SK-N-SH (cell line): ENCODE data around the gene GNA14. TPM values are rescaled to one million over a fixed set of nuclear protein-coding genes. Genes with fewer than 3 reads are reported as not detected.
"Not testable (repeated sequence)": the region's sequence is repeated elsewhere in the genome, so short reads cannot be mapped to it uniquely, and the experiment has no call there.

Experiments
- CTCF ChIA-PET: fragments of 300-600, 350-600 bp; formaldehyde crosslinking; extraction: SDS; loops from one replicate; lab custom pipeline; 2021; lab: Yijun Ruan, JAX
- POLR2A ChIA-PET: fragments of 350-600 bp; sonication (Branson Sonifier 250); formaldehyde crosslinking; extraction: SDS; loops from one replicate; lab custom pipeline; 2020; ENCODE audit warnings: antibody characterized with exemption, inconsistent platforms; lab: Yijun Ruan, JAX
- DNase-seq: peaks from one replicate; pipeline ENCODE4 v3.0.0; 2012
- H2AFZ ChIP-seq: fragments of 200-600 bp; sonication (generic); 2 replicates; pipeline ENCODE4 v1.8.1; 2016; ENCODE audit warnings: antibody characterized with exemption, mild to moderate bottlenecking, low read depth
- H3F3A ChIP-seq: fragments of 200-600 bp; sonication (generic); replicated peaks from 2 replicates; pipeline ENCODE3; 2016; ENCODE audit warnings: antibody characterized with exemption, mild to moderate bottlenecking; ENCODE audit not compliant: insufficient read depth
- H3K27ac ChIP-seq, 2 experiments: fragments of 200-500 bp in 1 of 2; fragments of 200-600 bp in 1 of 2; sonication (Bioruptor generic) in 1 of 2; sonication (generic), shearing (Covaris generic) in 1 of 2; 2 replicates each; pipeline versions ENCODE4 v1.5.1 to v1.6.1; 2014 to 2016; ENCODE audit warnings: low read depth in 2 of 2, inconsistent platforms in 1 of 2, low read length in 1 of 2, mild to moderate bottlenecking in 1 of 2, mixed read lengths in 1 of 2
- H3K27me3 ChIP-seq: fragments of 200-600 bp; sonication (generic), shearing (Covaris generic); 2 replicates; pipeline ENCODE4 v1.6.1; 2016; ENCODE audit warnings: mixed run types; ENCODE audit not compliant: insufficient read depth
- H3K36me3 ChIP-seq, 2 experiments: fragments of 200-500 bp in 1 of 2; fragments of 200-600 bp in 1 of 2; sonication (Bioruptor generic) in 1 of 2; sonication (generic) in 1 of 2; replicated peaks in 1 of 2; 2 replicates each; pipeline versions ENCODE3 to v1.5.1; 2014 to 2016; ENCODE audit warnings: low read length in 1 of 2, mild to moderate bottlenecking in 1 of 2; ENCODE audit not compliant: insufficient read depth in 2 of 2, control insufficient read depth in 1 of 2
- H3K4me1 ChIP-seq, 2 experiments: fragments of 200-500 bp in 1 of 2; fragments of 200-600 bp in 1 of 2; sonication (Bioruptor generic) in 1 of 2; sonication (generic), shearing (Covaris generic) in 1 of 2; 2 replicates each; pipeline versions ENCODE4 v1.5.1 to v1.6.1; 2014 to 2016; ENCODE audit warnings: low read depth in 1 of 2, low read length in 1 of 2, mixed run types in 1 of 2; ENCODE audit not compliant: insufficient read depth in 2 of 2, control insufficient read depth in 1 of 2
- H3K4me2 ChIP-seq: fragments of 200-600 bp; sonication (generic), shearing (Covaris generic); 2 replicates; pipeline ENCODE4 v1.6.1; 2017; ENCODE audit warnings: mixed run types
- H3K4me3 ChIP-seq, 2 experiments: fragments of 200-500 bp in 1 of 2; fragments of 200-600 bp in 1 of 2; sonication (Bioruptor generic) in 1 of 2; sonication (generic), shearing (Covaris generic) in 1 of 2; 2 replicates each; pipeline versions ENCODE4 v1.5.1 to v1.8.1; 2014 to 2016; ENCODE audit warnings: low read depth in 2 of 2, inconsistent platforms in 1 of 2, low read length in 1 of 2, mild to moderate bottlenecking in 1 of 2, mixed read lengths in 1 of 2, moderate library complexity in 1 of 2
- H3K79me2 ChIP-seq: fragments of 200-600 bp; sonication (generic); 2 replicates; pipeline ENCODE4 v1.8.1; 2017; ENCODE audit warnings: mild to moderate bottlenecking; ENCODE audit not compliant: insufficient read depth
- H3K9ac ChIP-seq: fragments of 200-600 bp; sonication (generic); 2 replicates; pipeline ENCODE4 v1.6.1; 2017; ENCODE audit warnings: mixed run types
- H3K9me2 ChIP-seq: fragments of 200-600 bp; sonication (generic); 2 replicates; pipeline ENCODE4 v1.6.1; 2017; ENCODE audit warnings: mixed run types
- H3K9me3 ChIP-seq: fragments of 200-600 bp; sonication (generic); 2 replicates; pipeline ENCODE4 v1.6.1; 2017; ENCODE audit warnings: mixed run types, mild to moderate bottlenecking, moderate library complexity
- H4K20me1 ChIP-seq: fragments of 200-600 bp; sonication (generic); 2 replicates; pipeline ENCODE4 v1.6.1; 2017; ENCODE audit warnings: mild to moderate bottlenecking, mixed run types; ENCODE audit not compliant: insufficient read depth
- GATA2 ChIP-seq: sonication (generic); formaldehyde crosslinking; IDR thresholded peaks from 2 replicates; pipeline ENCODE4 v1.5.0; 2020; ENCODE audit warnings: mild to moderate bottlenecking, missing genetic modification reagents
- NFIC ChIP-seq: IDR thresholded peaks from 2 replicates; pipeline ENCODE4 v1.4.0; 2012; ENCODE audit warnings: borderline replicate concordance
- POLR2AphosphoS5 ChIP-seq: IDR thresholded peaks from 2 replicates; pipeline ENCODE4 v1.6.1; 2012; ENCODE audit warnings: low read depth, low read length
- RFX5 ChIP-seq: IDR thresholded peaks from 2 replicates; pipeline ENCODE4 v1.6.1; 2012; ENCODE audit warnings: mild to moderate bottlenecking, improper control_type of control experiment, low read length
- SMC3 ChIP-seq: IDR thresholded peaks from 2 replicates; pipeline ENCODE4 v1.6.1; 2012; ENCODE audit warnings: low read depth, low read length, improper control_type of control experiment
- TAF1 ChIP-seq: IDR thresholded peaks from 2 replicates; pipeline ENCODE4 v1.6.1; 2012; ENCODE audit warnings: low read depth, mild to moderate bottlenecking, low read length, moderate library complexity, borderline replicate concordance
- WGBS: methylation state at CpG from one replicate; pipeline ENCODE4 v1.1.6; 2017; ENCODE audit warnings: low lambda C conversion rate; 5-methylcytosine and 5-hydroxymethylcytosine counted together
- polyA plus RNA-seq, 3 experiments: library from polyadenylated mRNA; depleted of rRNA; stranded (reverse); fragments of >200 nt; gene quantifications; 2 replicates each; pipeline ENCODE4 v1.2.3, GENCODE V29; 2012
- TF ChIP-seq, protein P1 (sequence below): fragments of 200-600 bp; sonication (generic); IDR thresholded peaks from 2 replicates; pipeline ENCODE4 v1.6.1; 2017; ENCODE audit warnings: antibody characterized with exemption, mild to moderate bottlenecking, moderate library complexity
- TF ChIP-seq, protein P2 (sequence below): IDR thresholded peaks from 2 replicates; pipeline ENCODE4; 2012
- TF ChIP-seq, protein P3 (sequence below): IDR thresholded peaks from 2 replicates; pipeline ENCODE4 v1.4.0; 2012; ENCODE audit warnings: low read depth, borderline replicate concordance

The GNA14 gene
- polyA plus RNA-seq, 1 of the 3 experiments (the other 2 are of a cell fraction), result 0.15 TPM

DNA sequence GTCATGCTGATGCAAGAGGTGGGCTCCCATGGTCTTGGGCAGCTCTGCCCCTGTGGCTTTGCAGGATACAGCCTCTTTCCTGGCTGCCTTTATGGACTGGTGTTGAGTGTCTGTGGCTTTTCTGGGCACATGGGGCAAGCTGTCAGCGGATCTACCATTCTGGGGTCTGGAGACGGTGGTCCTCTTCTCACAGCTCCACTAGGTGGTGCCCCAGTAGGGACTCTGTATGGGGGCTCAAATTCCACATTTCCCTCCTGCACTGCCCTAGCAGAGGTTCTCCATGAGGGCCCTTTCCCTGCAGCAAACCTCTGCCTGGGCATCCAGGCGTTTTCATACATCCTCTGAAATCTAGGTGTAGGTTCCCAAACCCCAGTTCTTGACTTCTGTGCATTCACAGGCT is 42.6 kb upstream of the GNA14 start:
- H3K9me2 ChIP-seq, H3K4me3 ChIP-seq, H3F3A ChIP-seq, H3K36me3 ChIP-seq, POLR2A ChIA-PET, H3K27me3 ChIP-seq, H3K9me3 ChIP-seq, CTCF ChIA-PET, H3K4me2 ChIP-seq, H3K4me1 ChIP-seq, H2AFZ ChIP-seq, H3K9ac ChIP-seq, H3K27ac ChIP-seq, H4K20me1 ChIP-seq, DNase-seq, H3K79me2 ChIP-seq: not testable (repeated sequence)
- 75% methylated on average over 2 of the region's 3 CpGs for WGBS

DNA sequence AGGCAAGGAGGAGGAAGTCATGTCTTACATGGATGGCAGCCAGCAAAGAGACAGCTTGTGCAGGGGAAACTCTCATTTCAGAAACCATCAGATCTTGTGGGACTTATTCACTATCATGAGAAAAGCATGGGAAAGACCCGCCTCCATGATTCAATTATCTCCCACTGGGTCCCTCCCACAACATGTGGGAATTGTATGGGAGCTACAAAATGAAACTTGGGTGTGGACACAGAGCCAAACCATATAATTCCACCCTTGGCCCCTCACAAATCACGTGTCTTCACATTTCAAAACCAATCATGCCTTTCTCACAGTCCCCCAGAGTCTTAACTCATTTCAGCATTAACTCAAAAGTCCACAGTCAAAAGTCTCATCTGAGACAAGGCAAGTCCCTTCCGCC is 42.0 kb upstream of the GNA14 start:
- H3K4me1 ChIP-seq, H3K9me2 ChIP-seq, H3K27me3 ChIP-seq, H3K4me2 ChIP-seq, H3K79me2 ChIP-seq, DNase-seq, H3K9me3 ChIP-seq, H3F3A ChIP-seq, H3K9ac ChIP-seq, H4K20me1 ChIP-seq, POLR2A ChIA-PET, H3K36me3 ChIP-seq, H2AFZ ChIP-seq, CTCF ChIA-PET, H3K27ac ChIP-seq, H3K4me3 ChIP-seq: not testable (repeated sequence)
- 80% methylated on average over 3 of the region's 3 CpGs for WGBS

DNA sequence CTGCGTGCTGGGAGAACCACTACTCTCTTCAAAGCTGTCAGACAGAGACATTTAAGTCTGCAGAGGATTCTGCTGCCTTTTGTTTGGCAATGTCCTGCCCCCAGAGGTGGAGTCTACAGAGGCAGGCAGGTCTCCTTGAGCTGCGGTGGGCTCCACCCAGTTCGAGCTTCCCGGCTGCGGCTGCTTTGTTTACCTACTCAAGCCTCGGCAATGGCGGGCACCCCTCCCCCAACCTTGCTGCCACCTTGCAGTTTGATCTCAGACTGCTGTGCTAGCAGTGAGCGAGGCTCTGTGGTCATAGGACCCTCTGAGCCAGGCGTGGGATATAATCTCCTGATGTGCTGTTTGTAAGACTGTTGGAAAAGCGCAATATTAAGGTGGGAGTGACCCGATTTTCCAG is 39.6 kb upstream of the GNA14 start:
- H3K27me3 ChIP-seq, H3F3A ChIP-seq, H3K9me3 ChIP-seq, H3K9ac ChIP-seq, POLR2A ChIA-PET, H3K9me2 ChIP-seq, H3K36me3 ChIP-seq, H3K4me3 ChIP-seq, DNase-seq, H3K79me2 ChIP-seq, H3K4me2 ChIP-seq, H4K20me1 ChIP-seq, H3K27ac ChIP-seq, H2AFZ ChIP-seq, H3K4me1 ChIP-seq, CTCF ChIA-PET: not testable (repeated sequence)
- WGBS, result 90% methylated on average over 8 of the region's 11 CpGs

DNA sequence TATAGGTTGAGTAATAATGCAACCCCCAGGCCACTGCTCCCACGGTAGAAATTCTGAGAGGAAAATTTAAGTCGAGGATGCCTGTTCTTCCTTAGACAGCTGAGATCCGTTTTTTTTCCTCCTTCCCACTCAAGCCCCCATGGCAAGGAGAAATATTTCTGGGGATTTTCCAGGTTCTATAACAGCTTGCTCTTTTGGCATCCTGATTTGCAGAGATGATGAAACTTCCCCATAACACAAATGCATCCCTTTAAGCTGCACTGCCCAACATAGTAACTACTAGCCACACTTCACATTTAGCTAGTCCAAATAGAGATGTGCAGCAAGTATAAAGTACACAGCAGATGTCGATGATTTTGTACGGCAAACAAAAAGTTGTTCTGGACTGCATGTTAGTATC is 32.5 kb upstream of the GNA14 start:
- Histone ChIP-seq H3K36me3 (no peaks in the 10 kb centered on the region), H3K9ac (no peak overlapping the region), H3F3A (no peaks in the 10 kb centered on the region), H2AFZ (no peak overlapping the region), H3K79me2 (no peaks in the 10 kb centered on the region), H3K27me3 (no peaks in the 10 kb centered on the region), H3K9me2 (no peaks in the 10 kb centered on the region), H3K4me1 (no peaks in the 10 kb centered on the region; a peak in 1 of 4 replicates), H3K27ac (no peak overlapping the region), H3K4me2 (no peak overlapping the region), H4K20me1 (no peaks in the 10 kb centered on the region), H3K4me3 (no peak overlapping the region), H3K9me3 (no peaks in the 10 kb centered on the region)
- ChIA-PET POLR2A (no interaction called here), CTCF (interaction anchor here (1.0 kb wide), 1 partner anchor 223 kb away, joined by 3 read pairs; no protein-coding TSS in a partner anchor)
- 72% methylated on average over 5 of the region's 5 CpGs for WGBS
- no peak for TF ChIP-seq TAF1
- TF ChIP-seq, protein P1, sequence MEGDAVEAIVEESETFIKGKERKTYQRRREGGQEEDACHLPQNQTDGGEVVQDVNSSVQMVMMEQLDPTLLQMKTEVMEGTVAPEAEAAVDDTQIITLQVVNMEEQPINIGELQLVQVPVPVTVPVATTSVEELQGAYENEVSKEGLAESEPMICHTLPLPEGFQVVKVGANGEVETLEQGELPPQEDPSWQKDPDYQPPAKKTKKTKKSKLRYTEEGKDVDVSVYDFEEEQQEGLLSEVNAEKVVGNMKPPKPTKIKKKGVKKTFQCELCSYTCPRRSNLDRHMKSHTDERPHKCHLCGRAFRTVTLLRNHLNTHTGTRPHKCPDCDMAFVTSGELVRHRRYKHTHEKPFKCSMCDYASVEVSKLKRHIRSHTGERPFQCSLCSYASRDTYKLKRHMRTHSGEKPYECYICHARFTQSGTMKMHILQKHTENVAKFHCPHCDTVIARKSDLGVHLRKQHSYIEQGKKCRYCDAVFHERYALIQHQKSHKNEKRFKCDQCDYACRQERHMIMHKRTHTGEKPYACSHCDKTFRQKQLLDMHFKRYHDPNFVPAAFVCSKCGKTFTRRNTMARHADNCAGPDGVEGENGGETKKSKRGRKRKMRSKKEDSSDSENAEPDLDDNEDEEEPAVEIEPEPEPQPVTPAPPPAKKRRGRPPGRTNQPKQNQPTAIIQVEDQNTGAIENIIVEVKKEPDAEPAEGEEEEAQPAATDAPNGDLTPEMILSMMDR, result no peak
- TF ChIP-seq GATA2 (CRISPR knock-in tag), result no peak
- TF ChIP-seq POLR2AphosphoS5, result no peak
- TF ChIP-seq, protein P2, sequence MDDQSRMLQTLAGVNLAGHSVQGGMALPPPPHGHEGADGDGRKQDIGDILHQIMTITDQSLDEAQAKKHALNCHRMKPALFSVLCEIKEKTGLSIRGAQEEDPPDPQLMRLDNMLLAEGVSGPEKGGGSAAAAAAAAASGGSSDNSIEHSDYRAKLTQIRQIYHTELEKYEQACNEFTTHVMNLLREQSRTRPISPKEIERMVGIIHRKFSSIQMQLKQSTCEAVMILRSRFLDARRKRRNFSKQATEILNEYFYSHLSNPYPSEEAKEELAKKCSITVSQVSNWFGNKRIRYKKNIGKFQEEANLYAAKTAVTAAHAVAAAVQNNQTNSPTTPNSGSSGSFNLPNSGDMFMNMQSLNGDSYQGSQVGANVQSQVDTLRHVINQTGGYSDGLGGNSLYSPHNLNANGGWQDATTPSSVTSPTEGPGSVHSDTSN, result no peak
- no peak for TF ChIP-seq NFIC
- TF ChIP-seq SMC3, result no peak
- TF ChIP-seq, protein P3, sequence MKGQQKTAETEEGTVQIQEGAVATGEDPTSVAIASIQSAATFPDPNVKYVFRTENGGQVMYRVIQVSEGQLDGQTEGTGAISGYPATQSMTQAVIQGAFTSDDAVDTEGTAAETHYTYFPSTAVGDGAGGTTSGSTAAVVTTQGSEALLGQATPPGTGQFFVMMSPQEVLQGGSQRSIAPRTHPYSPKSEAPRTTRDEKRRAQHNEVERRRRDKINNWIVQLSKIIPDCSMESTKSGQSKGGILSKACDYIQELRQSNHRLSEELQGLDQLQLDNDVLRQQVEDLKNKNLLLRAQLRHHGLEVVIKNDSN, result no peak
- no peak for TF ChIP-seq RFX5
- no peak for DNase-seq
